GM21526 (cell line): ENCODE data around the gene KIAA0040.

Source experiments
- ATAC-seq: cut with Tn5 transposase; IDR thresholded peaks from one replicate; pipeline ENCODE4 v1.9.1; 2021; ENCODE audit warnings: moderate library complexity; ENCODE audit not compliant: unreplicated experiment, low FRiP score

KIAA0040 gene

DNA sequence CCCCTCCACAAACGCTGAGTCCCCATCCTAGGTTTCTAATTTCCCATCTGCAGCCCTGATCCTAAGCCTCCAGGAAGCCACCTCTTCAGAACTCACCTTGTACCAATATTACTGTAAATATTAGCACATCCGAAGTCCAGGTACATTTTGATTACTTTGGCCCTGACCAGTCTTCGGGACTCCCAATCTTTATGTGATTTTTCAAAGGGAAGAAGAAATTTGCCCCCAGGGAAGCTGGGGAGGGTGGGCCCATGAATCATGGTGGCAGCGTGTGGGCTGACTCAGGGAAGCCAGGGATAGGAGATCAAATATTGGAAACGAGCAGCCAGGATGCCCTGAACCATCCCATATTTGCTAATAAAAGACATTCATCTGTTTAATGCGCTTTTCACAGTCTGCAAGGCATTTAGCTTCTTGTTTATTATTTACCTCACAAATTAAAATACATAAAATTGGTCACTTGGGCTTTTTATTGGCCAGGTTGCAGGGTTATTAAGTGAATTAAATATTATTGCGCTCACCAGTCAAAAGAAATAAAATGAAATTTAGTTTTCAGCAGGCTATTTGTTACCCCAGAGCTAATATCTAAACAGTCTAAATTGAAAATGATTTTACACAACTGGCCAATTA lies 46.6 kb downstream of the KIAA0040 start:
- no peak for ATAC-seq

DNA sequence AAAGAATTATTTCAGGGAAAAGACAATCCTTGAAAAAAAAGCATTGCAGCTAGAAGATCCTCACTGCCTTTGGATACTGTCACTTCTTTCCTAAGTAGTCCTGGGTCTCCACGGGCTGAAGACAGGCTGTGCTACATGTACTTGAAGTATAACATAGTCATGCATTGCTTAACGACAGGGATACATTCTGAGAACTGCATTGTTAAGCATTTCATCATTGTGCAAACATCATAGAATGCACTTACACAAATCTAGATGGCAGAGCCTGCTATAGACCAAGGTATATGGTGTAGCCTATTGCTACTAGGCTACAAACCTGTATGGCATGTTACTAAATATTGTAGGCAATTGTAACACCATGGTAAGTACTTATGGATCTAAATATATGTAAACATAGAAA lies 54.0 kb downstream of the KIAA0040 start:
- no peak for ATAC-seq

DNA sequence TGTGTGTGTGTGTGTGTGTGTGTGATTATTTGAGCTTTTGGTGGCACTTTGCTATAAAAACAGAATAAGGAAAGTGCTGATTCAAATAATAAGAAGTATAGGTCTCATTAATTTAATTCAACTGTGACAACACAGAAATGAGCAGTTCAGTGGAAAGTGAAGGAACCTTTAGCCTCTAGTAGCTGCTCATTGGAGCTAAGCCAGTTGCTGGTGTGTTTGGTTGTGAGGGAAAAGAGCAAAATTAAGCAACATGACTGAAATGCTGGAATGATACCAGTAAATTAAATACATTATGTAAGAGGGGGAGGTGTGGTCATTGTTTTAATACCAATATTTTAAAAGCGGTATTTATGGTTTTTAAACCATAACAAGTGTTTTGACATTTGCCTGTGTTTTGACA lies 55.2 kb downstream of the KIAA0040 start:
- no peak for ATAC-seq

DNA sequence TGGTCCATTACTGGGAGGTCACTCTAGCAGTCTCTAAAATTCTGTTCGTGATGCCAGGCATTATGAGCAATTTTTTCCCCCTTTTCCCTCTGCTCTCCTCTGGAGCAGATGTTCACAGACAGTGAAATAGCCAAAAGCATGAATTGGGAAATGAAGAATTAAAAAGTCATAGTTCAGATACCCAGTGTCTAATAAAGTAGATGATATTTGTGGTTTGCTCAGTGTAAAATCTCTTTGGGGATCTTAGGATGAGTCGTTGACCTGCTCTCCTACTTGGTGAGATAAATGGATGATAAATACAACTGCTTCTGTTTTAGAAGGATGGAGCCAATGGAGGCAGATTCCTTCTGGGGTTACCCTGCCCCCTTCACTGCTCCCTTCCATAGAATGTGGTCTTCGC lies 56.3 kb downstream of the KIAA0040 start:
- ATAC-seq = no peak

DNA sequence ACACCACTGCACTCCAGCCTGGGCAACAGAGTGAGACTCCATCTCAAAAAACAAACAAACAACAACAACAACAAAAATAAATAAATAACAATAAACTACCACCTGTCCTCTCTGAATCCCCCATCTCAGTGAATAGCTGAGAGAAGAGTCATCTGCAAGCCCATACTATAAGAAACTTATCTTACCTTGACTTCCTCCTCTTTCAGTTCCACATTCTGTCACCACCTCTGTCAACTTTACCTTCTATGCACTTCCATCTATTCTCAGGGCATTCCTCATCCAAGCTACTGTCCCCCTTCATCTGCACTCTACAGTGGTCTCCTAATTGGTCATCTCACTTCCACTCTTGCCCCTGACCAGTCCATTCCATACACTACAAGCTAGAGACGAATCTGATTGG lies 58.1 kb downstream of the KIAA0040 start:
- ATAC-seq = no peak

DNA sequence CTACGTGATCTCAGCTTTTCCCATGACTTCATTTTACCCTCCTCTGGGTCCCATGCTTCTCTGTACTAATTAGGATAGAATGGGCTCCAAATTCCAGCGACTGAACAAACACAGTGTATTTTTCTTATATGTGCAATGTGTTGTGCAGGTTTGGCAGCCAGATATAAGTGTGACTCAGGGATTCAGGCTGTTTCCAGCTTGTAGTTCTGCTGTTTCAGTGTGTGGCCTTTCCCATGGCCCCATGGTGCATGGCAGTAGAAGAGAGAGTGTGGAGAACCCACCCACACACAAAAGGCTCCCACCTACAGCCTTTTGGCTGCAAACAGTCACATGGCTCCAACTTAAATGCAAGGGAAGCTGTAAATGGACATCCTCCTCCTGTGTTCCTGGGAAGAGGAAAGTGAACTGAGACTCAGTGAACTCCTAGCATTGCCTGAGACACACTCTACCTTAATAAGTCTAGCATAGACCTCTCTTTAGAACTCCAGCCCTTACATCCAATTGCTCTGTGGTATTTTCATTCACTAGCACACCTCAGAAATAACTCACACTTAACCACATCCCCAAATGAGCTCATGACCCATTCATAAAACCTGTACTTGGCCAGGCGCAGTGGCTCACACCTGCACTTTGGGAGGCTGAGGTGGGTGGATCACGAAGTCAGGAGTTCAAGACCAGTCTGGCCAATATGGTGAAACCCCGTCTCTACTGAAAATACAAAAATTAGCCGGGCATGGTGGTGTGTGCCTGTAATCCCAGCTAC lies 58.7 kb downstream of the KIAA0040 start:
- ATAC-seq = no peak

DNA sequence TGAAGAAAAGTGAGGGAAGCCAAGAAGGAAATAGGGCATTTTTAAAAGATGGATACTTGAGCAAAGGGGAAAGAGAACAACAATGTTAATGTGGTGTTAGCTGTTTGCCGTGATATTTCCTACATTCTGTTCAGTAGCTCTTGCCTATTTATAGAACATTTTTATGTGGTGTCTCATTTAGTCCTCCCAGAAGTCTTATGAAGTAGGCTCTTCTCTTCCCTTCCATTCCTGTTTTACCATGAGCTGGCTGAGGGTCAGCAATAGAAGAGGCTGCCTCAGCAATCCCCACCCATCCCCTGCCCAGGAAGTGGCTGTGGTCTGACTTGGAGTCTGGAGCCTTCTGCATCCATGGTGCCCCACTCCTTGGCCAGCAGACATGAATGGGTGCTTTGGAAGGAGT lies 60.1 kb downstream of the KIAA0040 start:
- no peak for ATAC-seq

DNA sequence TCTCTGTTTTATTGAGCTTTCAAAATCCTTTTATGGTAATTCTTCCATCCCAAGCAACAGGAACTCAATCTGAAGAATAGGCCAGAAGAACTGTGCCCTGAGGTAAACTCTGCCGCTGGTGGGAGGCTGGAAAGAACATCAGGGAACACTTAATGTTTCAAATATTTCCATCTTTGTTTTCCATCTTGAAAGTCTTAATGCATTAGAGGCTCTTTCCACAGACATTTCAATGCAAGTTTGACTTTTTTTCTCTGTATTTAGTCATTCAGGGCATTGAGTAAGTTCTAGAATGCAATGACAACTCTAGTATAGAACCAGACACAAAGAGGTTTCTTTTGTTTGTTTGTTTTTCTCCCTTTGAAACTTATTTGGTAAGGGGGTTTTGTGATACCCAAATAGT lies 61.5 kb downstream of the KIAA0040 start:
- ATAC-seq = no peak

DNA sequence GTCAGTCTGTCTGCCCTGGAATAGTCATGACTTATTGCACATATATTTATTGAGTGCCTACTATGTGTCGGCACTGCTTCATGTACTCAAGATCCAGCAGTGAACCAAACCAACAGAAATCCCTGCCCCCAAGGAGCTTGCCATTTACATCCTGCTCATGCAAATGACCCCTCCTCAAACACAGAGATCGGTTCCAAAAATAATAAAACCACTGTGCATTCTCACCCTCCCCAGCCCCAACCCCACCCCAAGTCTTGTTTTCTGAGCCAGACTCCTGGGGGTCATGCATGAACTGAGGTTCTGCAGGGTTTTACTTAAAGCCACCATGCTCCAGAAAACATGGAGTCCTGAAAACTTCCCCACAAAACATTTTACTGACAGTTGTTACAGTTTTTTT lies 61.9 kb downstream of the KIAA0040 start:
- ATAC-seq = no peak

DNA sequence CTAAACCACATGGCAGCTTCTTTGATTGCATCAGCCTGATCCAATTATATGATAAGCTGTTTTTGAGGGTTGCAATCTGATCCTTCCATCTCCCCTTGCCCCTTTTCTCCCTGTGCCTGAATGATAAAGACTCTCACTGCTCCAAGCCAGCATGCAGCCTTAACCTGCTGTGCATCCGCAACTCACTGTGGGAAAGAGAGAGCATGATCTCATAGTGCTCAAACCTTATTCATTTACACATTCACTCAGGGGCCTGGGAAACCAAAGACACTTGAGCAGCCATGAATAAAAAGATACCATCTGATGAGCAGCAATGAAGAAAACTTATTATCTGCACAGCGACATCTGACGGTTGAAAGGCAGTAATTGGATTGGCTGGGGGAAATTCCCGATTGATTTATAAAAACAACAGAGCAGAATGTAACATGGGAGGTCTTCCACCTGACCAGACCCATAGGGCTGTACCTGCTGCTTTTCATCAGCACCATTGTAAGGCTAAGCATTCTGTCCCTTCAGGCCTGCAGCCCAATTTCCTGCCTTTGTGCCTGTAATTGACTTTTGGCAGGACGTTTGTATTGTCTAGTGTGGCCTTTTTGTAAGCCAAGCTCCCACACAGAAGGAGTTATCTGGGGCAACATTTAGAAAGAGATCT lies 62.5 kb downstream of the KIAA0040 start:
- no peak for ATAC-seq

DNA sequence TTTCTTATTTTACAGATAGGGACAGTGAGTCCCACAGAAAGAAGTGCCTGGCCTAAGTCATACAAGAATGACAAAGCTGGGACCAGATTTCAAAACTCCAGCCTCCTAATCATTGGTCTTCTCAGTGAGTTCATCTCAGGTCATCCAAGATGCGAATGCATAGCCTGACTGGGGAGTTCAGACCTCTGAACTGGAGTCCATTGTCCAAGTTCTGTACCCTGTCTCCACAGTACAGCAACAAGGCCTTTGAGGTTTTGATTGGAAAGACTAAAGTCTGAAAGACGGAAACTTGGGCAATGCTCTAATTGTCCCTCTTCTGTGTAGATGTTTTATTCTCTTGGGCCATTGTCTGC lies 63.0 kb downstream of the KIAA0040 start:
- ATAC-seq = no peak

DNA sequence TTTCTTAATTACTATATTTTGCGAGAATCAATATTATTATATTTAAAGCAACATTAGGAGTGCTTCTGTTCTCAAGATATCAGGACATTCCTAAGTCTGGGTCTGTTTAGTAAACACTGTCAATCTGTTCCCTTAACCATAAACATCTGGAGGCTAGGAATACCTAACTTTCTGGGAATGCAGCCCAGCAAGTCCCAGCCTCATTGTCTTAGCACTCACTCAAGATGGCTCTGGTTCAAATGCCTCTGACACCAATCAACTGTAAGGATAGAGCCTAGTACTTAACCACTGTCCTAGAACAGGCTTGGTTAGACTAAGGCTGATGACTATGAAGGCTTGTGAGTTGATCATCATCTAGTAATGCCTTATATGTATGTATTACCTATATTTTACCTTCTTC lies 63.4 kb downstream of the KIAA0040 start:
- ATAC-seq = no peak

DNA sequence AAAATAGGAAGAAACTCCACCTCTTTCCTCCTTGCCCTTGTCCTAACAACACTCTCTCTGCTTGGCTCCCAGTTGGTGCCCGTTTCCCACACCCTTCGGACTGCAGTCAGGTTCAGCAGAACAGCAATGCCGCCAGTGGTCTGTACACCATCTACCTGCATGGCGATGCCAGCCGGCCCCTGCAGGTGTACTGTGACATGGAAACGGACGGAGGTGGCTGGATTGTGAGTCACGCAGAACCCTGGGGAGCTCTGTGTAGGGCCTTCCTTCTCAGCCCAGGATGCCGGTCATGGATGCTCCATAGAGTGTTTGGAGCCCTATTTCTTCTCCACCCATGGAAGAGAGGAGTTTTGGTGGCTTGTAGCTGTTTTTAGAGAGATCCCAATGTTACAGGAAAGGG lies 64.1 kb downstream of the KIAA0040 start:
- no peak for ATAC-seq

DNA sequence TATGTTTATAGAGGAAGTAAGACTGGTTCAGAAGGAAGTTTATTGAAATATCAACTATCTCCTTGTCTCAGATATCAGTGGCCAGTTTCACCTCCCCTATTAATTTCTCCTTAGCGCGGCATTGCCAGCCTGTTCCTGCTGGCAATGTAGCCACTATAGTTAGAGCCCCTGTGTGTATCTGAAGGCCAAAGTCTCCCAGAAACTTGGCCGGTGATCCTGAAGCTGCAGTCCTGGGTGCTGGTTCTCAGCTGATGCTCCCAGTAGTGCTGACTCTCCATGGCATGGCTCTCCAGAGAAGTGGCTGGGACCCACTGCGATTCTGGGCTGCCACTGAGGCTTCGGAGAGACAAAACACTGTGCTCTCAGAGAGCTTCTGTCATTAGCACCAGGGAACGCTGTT lies 65.0 kb downstream of the KIAA0040 start:
- ATAC-seq = no peak

DNA sequence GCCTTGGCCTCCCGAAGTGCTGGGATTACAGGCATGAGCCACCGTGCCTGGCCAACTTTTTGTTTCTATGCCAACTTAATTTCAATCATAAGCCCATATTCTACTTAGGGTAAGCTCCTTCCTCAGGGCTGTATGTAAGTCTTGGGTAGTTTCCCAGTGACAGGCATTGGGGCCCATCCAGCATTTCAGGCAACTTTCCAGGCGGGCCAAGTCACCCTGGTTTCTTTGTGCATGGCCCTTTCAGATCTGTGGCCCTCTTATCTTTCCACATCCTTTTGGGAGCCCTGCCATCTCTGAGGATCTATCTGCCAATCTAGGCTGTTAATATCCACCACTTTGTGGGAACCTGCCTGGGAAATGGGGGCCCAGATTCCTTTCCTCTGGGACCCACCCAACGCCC lies 66.2 kb downstream of the KIAA0040 start:
- ATAC-seq = no peak

DNA sequence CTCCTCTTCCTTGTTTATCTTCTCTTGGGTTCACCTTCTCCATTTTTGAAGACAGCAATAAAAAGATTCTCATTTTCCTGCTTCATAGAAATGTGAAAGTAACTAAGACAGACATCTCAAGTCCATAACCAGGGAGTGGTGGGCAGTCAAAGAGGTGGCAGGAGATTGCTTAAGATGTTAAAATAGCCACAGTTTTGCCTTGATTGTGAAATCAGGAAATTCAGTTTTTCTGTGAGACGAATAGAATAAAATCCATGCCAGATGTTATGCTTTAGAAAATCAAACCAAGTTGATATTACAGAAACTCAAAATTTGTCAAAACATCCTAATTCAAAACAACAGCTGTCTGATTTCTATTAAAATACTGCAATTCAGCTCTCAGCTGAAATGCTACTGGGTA lies 67.7 kb downstream of the KIAA0040 start:
- no peak for ATAC-seq

DNA sequence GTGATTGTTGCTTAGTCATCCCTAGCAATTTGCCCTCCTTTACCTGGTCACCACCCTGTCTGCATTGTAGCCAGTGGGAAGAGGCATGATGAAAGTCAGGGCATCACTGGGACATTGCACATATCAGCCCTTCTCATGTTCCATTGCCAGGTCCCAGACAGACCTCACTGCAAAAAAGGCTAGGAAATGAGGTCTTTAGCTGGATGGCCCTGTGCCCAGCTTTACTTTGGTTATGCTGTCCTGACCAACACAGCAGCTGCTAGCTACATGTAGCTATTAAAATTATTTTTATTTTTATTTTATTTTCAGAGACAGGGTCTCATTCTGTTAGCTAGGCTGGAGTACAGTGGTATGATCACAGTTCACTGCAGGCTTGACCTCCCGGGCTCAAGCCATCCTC lies 72.1 kb downstream of the KIAA0040 start:
- no peak for ATAC-seq

DNA sequence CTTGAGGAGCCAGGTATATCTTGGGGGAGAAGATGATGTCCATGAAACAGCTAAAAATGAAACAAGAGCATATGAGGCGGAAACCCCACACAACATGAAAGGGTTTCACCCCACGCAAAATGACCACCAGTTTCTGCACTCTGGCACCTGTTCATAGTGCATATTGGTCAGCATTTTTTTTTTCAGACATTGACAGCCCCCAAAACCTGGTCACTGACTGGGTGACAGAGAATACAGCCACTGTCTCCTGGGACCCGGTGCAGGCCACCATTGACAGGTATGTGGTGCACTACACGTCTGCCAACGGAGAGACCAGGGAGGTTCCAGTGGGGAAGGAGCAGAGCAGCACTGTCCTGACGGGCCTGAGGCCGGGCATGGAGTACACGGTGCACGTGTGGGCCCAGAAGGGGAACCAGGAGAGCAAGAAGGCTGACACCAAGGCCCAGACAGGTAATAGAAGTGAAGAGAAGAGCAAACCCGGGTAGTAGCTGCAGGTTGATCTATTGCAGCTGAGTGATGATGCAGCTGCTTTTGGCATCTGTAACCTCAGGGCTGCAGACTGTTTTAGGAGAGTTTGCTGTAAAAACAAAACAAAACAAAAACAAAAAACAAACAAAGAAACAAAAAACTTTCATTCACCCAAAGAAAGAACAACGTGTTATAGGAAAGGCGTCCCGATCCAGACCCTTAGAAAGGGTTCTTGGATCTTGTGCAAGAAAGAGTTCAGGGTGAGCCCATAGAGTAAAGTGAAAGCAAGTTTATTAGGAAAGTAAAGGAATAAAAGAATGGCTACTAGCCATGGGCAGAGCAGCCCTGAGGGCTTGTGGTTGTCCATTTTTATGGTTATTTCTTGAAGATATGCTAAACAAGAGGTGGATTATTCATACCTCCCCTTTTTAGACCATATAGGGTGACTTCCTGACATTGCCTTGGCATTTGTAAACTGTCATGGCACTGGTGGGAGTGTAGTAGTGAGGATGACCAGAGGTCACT lies 73.9 kb downstream of the KIAA0040 start:
- no peak for ATAC-seq

DNA sequence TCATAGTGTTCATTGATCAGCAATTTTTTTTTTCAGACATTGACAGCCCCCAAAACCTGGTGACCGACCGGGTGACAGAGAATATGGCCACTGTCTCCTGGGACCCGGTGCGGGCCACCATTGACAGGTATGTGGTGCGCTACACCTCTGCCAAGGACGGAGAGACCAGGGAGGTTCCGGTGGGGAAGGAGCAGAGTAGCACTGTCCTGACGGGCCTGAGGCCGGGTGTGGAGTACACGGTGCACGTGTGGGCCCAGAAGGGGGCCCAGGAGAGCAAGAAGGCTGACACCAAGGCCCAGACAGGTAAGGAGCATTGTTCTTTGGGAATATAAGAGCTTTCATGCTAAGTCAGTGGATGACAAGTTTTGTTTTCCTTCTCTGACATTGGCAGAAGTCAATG lies 75.7 kb downstream of the KIAA0040 start:
- no peak for ATAC-seq

DNA sequence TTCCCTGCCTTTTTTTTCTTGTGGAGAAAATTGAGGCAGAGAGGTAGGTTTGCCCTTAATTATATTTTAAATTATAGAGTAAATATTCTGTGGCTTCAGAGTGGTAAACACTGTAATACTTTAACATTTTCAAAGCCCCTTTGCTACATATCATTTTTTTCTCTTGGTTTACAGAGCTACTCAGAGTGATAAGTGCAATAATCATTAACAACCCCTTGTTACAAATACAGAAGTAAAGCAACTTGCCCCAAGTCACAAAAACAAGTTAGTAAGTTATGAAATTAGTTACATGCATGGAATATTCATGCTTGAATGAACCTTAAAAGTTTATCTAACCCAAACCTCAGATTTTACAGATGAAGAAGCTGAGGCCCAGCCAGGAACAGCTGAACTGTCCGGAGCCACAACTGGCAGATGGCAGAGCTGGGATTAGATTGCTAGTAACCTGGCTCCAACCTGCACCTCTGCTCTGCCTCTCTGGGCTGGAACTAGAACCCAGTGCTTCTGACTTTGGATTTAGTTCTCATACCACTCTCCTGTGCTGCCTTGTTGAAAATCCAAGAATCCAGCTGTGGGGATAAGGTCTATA lies 76.3 kb downstream of the KIAA0040 start:
- ATAC-seq = no peak

DNA sequence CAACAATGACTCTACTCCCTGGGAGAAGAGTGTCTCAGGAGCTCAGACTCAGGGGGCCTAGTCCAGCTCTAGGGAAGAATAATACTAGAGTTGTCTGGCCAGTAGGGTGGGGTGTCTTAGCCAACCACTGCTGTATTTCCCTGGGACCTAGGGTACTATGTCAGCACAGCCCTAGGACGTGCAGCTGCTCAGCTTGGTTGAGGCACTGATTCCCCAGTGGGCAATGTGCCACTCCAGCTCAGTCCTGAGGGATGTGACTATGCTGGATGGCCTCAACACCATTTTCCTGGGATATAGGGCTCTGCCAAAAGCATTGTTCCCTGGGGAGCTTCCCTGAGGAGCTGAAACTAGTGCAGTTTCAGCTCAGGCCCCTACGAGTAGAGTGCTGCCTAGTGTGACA lies 77.6 kb downstream of the KIAA0040 start:
- no peak for ATAC-seq
